Epithelial cell of prostate (primary cell): Measurements from ENCODE around the gene TGM3.

Experiments used
- DNase-seq: peaks from one replicate; pipeline ENCODE4 v3.0.0-alpha.2; 2011; ENCODE audit warnings: low read depth, low spot score
- H3K27ac ChIP-seq: fragments of 450-650 bp; 2 replicates; pipeline ENCODE4 v1.5.1; 2017; ENCODE audit warnings: mild to moderate bottlenecking

TGM3 gene

GRCh38 chr20:2365666-2366065 is 69.9 kb downstream of the TGM3 start:
- H3K27ac ChIP-seq = no peak overlapping the region
- no peak for DNase-seq

- H3K27ac ChIP-seq = no peak overlapping the region
- no peak for DNase-seq
Measured at GRCh38 chr20:2368621-2369020, 72.8 kb downstream of the TGM3 start.

DNA sequence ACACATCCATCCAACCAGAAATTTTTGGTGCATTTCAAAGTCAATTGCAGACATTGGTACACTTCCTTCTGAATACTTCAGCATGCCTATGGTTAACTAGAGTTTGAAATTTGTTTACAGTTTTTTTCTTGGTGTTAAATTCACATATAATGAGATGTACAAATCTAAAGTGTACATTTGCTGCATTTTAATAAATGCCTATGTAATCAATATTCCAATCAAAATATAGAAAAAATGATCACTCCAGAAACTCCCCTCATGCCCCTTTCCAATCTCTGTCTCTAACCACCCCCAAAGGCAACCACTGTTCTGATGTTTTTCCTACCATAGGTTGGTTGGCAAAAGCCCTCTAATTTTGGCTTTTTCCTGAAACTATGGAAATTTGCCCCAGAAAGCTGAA is 77.3 kb downstream of the TGM3 start:
- no peak for DNase-seq
- no peak overlapping the region for H3K27ac ChIP-seq

DNA sequence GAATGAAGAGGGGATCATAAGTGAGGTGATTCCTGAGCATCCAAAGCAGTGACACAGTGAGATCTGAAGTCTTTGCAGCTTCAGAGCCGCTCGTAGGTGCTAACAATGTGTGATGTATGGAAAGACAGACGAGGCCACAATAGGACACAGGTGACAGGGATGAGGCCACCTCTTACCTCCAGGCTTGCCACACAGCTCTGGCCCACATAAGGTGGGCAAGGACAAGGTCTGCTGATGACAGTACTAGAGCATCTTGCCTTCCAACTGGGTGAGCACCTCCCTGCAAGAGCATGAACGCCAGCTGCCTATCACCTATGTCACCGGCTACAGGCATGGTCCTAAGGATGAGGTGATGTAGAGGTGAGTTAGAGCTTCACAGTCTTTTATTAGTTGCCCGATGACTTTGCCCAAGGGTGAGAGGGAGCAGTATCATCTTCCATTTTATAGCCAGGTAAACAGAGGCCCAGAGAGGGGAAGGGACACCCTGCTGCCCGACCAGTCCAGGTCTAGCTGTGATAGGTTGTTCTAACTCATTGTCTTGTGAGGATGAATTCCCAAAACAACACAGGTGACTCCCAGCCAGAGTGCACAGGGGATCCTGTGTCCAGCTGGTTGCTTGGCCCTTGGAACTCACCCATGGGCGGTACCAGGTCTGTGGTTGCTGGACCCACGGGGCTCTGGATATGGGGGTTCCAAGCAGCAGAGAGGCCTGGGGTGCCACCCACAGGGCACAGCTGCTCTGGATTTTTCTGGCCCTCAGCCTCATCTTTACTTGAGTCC is 78.7 kb downstream of the TGM3 start:
- H3K27ac ChIP-seq = no peak overlapping the region
- no peak for DNase-seq

DNA sequence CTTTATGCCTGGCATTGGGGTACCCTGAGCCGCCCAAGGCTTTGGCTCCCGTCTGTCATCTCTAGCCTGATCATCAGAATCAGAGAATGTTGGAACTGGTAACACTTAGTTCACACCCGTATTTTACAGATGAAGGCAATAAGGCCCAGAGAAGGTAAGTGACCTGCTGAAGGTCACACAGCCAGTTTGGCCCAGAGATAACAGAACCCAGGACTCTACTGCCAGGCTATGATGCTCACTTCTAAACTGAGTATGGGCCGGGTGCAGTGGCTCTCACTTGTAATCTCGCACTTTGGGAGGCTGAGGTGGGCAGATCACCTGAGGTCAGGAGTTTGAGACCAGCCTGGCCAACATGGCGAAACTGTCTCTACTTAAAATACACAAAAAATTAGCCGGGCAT is 83.1 kb downstream of the TGM3 start:
- DNase-seq = no peak
- no peak overlapping the region for H3K27ac ChIP-seq

GRCh38 chr20:2379511-2380229 is 83.9 kb downstream of the TGM3 start:
- DNase-seq = no peak
- H3K27ac ChIP-seq = no peak overlapping the region

GRCh38 chr20:2380601-2381000 is 84.8 kb downstream of the TGM3 start, which contains the start of gene TGM6:
Gene TGM6 (plus strand): TSS chr20:2380901. CDS start chr20:2380969, 68 bp downstream.
- no peak within 1 kb of the TSS for H3K27ac ChIP-seq
- DNase-seq = no peak

DNA sequence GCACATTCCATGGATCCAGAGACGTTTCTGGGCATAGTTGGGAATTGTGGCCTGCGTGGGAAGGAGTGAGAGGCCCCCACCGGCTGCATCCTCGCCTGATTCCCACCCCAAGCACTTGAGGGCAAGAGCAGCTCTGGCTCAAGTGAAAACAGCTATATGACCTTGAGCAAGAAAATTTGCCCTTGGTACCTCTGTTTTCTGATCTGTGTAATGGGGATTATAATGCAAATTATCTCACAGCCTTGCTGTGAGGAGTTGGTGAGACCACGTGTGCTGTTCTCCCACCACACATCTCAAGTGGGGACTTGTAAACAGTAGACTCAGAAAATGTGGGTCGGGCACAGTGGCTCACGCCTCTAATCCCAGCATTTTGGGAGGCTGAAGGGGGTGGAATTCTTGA is 85.5 kb downstream of the TGM3 start:
- H3K27ac ChIP-seq = no peak overlapping the region
- DNase-seq = no peak

- DNase-seq = peak; percentile 49
- peak overlapping the region; percentile 9 for H3K27ac ChIP-seq
Measured at GRCh38 chr20:2382833-2383232, 87.0 kb downstream of the TGM3 start.

- no peak for DNase-seq
- no peak overlapping the region for H3K27ac ChIP-seq
Measured at GRCh38 chr20:2385026-2385425, 89.2 kb downstream of the TGM3 start.

GRCh38 chr20:2385496-2385895 is 89.7 kb downstream of the TGM3 start:
- no peak overlapping the region for H3K27ac ChIP-seq
- no peak for DNase-seq

- peak; percentile 78 for DNase-seq
- peak overlapping the region; percentile 68 for H3K27ac ChIP-seq
Measured at GRCh38 chr20:2386516-2387179, 90.8 kb downstream of the TGM3 start.

DNA sequence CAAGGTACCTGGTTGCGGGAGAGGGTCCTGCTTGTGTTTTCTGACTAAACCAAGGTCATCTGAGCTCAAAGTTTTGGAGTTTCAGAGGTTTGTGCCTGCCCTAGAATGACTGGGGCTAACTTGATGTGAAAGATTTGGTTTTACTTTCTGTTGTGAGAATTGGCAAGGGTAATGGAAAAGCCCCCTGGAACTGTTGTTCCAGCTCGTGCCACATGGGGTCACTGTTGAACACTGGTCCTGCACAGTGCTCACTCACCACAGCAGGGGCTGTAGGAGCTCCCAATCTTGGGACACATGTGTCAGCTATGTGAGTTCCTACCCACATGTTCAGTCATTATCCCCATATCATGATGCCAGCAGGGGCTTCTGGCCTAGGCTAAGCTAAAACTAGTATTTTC is 91.4 kb downstream of the TGM3 start:
- DNase-seq = no peak
- peak overlapping the region; percentile 68 for H3K27ac ChIP-seq

GRCh38 chr20:2387580-2387979 is 91.8 kb downstream of the TGM3 start:
- H3K27ac ChIP-seq = peak overlapping the region; percentile 68
- DNase-seq = no peak
